ENCODE measurements around the gene PRKCH.

The PRKCH gene

GRCh38 chr14:61571917-61572316 lies 250.5 kb downstream of the PRKCH start:
- no peak for DNase-seq

GRCh38 chr14:61573321-61573720 lies 251.9 kb downstream of the PRKCH start:
- DNase-seq, result no peak

- no peak for DNase-seq
These were observed 252.6 kb downstream of the PRKCH start for GRCh38 chr14:61573748-61574513.

GRCh38 chr14:61574514-61574807 lies 253.1 kb downstream of the PRKCH start:
- no peak for DNase-seq

- no peak for DNase-seq
These were observed 253.7 kb downstream of the PRKCH start for GRCh38 chr14:61575126-61575525.

GRCh38 chr14:61575551-61576150 lies 254.3 kb downstream of the PRKCH start:
- no peak for DNase-seq

- DNase-seq, result no peak
These were observed 256.1 kb downstream of the PRKCH start for GRCh38 chr14:61577506-61577931.

GRCh38 chr14:61578745-61579144 lies 257.4 kb downstream of the PRKCH start:
- DNase-seq, result peak in 1 of 5 donors; percentile 57

- no peak for DNase-seq
These were observed 260.0 kb downstream of the PRKCH start for GRCh38 chr14:61581340-61581739.

- no peak for DNase-seq
These were observed 260.7 kb downstream of the PRKCH start for GRCh38 chr14:61581955-61582615.

- no peak for DNase-seq
These were observed 261.4 kb downstream of the PRKCH start for GRCh38 chr14:61582815-61583214.

- no peak for DNase-seq
These were observed 263.0 kb downstream of the PRKCH start for GRCh38 chr14:61584331-61584741.

GRCh38 chr14:61585598-61586543 lies 264.5 kb downstream of the PRKCH start:
- DNase-seq, result no peak

GRCh38 chr14:61586544-61587055 lies 265.2 kb downstream of the PRKCH start:
- DNase-seq, result no peak

GRCh38 chr14:61587081-61587713 lies 265.8 kb downstream of the PRKCH start:
- DNase-seq, result no peak

GRCh38 chr14:61588419-61588901 lies 267.1 kb downstream of the PRKCH start:
- DNase-seq, result no peak

- no peak for DNase-seq
These were observed 268.6 kb downstream of the PRKCH start for GRCh38 chr14:61589691-61590581.

GRCh38 chr14:61591862-61592261 lies 270.5 kb downstream of the PRKCH start:
- DNase-seq, result no peak

- DNase-seq, result no peak
These were observed 272.0 kb downstream of the PRKCH start for GRCh38 chr14:61593330-61593729.

GRCh38 chr14:61596990-61597389 lies 275.6 kb downstream of the PRKCH start:
- no peak for DNase-seq

GRCh38 chr14:61598980-61599379 lies 277.6 kb downstream of the PRKCH start:
- peak in 1 of 5 donors; percentile 70 for DNase-seq

All from T-helper 1 cell (primary cell).